ENCODE results near the gene EDIL3.
"Not testable (repeated sequence)": the region's sequence is repeated elsewhere in the genome, so short reads cannot be mapped to it uniquely, and the experiment has no call there.

EDIL3 gene

GRCh38 chr5:84298628-84299027 lies 86.1 kb downstream of the EDIL3 start:
- DNase-seq (ENCODE audit: low read depth, low spot score): no peak

- not testable (repeated sequence) for DNase-seq (ENCODE audit: low read depth, low spot score)
Observed at GRCh38 chr5:84297641-84298040, 87.0 kb downstream of the EDIL3 start.

- no peak for DNase-seq (ENCODE audit: low read depth, low spot score)
Observed at GRCh38 chr5:84292788-84293653, 91.7 kb downstream of the EDIL3 start.

GRCh38 chr5:84292000-84292642 lies 92.6 kb downstream of the EDIL3 start:
- DNase-seq (ENCODE audit: low read depth, low spot score): no peak

GRCh38 chr5:84290673-84291072 lies 94.0 kb downstream of the EDIL3 start:
- no peak for DNase-seq (ENCODE audit: low read depth, low spot score)

- no peak for DNase-seq (ENCODE audit: low read depth, low spot score)
Observed at GRCh38 chr5:84290161-84290560, 94.5 kb downstream of the EDIL3 start.

GRCh38 chr5:84287951-84288350 lies 96.7 kb downstream of the EDIL3 start:
- peak; percentile 51 for DNase-seq (ENCODE audit: low read depth, low spot score)

GRCh38 chr5:84286662-84287061 lies 98.0 kb downstream of the EDIL3 start:
- DNase-seq (ENCODE audit: low read depth, low spot score): no peak

- DNase-seq (ENCODE audit: low read depth, low spot score): no peak
Observed at GRCh38 chr5:84285641-84286637, 98.7 kb downstream of the EDIL3 start.

- DNase-seq (ENCODE audit: low read depth, low spot score): no peak
Observed at GRCh38 chr5:84281383-84281782, 103.3 kb downstream of the EDIL3 start.

GRCh38 chr5:84279234-84279633 lies 105.4 kb downstream of the EDIL3 start:
- no peak for DNase-seq (ENCODE audit: low read depth, low spot score)

GRCh38 chr5:84275609-84276008 lies 109.1 kb downstream of the EDIL3 start:
- DNase-seq (ENCODE audit: low read depth, low spot score): no peak

- DNase-seq (ENCODE audit: low read depth, low spot score): no peak
Observed at GRCh38 chr5:84274585-84275468, 109.9 kb downstream of the EDIL3 start.

GRCh38 chr5:84273517-84273883 lies 111.2 kb downstream of the EDIL3 start:
- DNase-seq (ENCODE audit: low read depth, low spot score): no peak

- no peak for DNase-seq (ENCODE audit: low read depth, low spot score)
Observed at GRCh38 chr5:84272771-84273516, 111.7 kb downstream of the EDIL3 start.

- DNase-seq (ENCODE audit: low read depth, low spot score): no peak
Observed at GRCh38 chr5:84265739-84266550, 118.7 kb downstream of the EDIL3 start.

GRCh38 chr5:84265130-84265529 lies 119.5 kb downstream of the EDIL3 start:
- DNase-seq (ENCODE audit: low read depth, low spot score): no peak

- DNase-seq (ENCODE audit: low read depth, low spot score): no peak
Observed at GRCh38 chr5:84260939-84261338, 123.7 kb downstream of the EDIL3 start.

GRCh38 chr5:84260140-84260539 lies 124.5 kb downstream of the EDIL3 start:
- DNase-seq (ENCODE audit: low read depth, low spot score): no peak
